Karpas-422 (cell line): Measurements from ENCODE around the gene GNG7. TPM values are rescaled to one million over a fixed set of nuclear protein-coding genes. Genes with fewer than 3 reads are reported as not detected.

Source experiments
- DNase-seq: peaks from one replicate; pipeline ENCODE4 v3.0.0-alpha.2; 2015
- H2AFZ ChIP-seq: fragments of 200-600 bp; sonication (generic); 2 replicates; pipeline ENCODE4 v1.6.1; 2014; ENCODE audit warnings: antibody characterized with exemption, low read length, mixed read lengths
- H3K27ac ChIP-seq: fragments of 200-600 bp; sonication (generic); 2 replicates; pipeline ENCODE4 v1.5.1; 2014; ENCODE audit warnings: mild to moderate bottlenecking, low read length, moderate library complexity
- H3K27me3 ChIP-seq: fragments of 200-600 bp; sonication (generic); 2 replicates; pipeline ENCODE4 v1.6.1; 2014; ENCODE audit warnings: low read length, mixed read lengths
- H3K36me3 ChIP-seq: fragments of 200-600 bp; sonication (generic); 2 replicates; pipeline ENCODE4 v1.6.1; 2014; ENCODE audit warnings: low read length, mixed read lengths; ENCODE audit not compliant: insufficient read depth
- H3K4me1 ChIP-seq: fragments of 200-600 bp; sonication (generic); 2 replicates; pipeline ENCODE4 v1.6.1; 2014; ENCODE audit warnings: mild to moderate bottlenecking, low read length, mixed read lengths
- H3K4me2 ChIP-seq: fragments of 200-600 bp; sonication (generic); 2 replicates; pipeline ENCODE4 v1.6.1; 2014; ENCODE audit warnings: low read length, low read depth, mild to moderate bottlenecking; ENCODE audit not compliant: poor library complexity, severe bottlenecking
- H3K4me3 ChIP-seq: fragments of 200-600 bp; sonication (generic); 2 replicates; pipeline ENCODE4 v1.5.1; 2014; ENCODE audit warnings: mild to moderate bottlenecking, antibody characterized with exemption, low read length, mixed read lengths
- H3K79me2 ChIP-seq: fragments of 200-600 bp; sonication (generic); 2 replicates; pipeline ENCODE4 v1.6.1; 2014; ENCODE audit warnings: mild to moderate bottlenecking, low read length, mixed read lengths
- H3K9ac ChIP-seq: fragments of 200-600 bp; sonication (generic); 2 replicates; pipeline ENCODE4 v1.6.0; 2014; ENCODE audit warnings: low read length
- H3K9me2 ChIP-seq: fragments of 200-600 bp; sonication (generic), shearing (Covaris generic); replicated peaks from 2 replicates; pipeline ENCODE4 v1.6.0; 2014; ENCODE audit warnings: mild to moderate bottlenecking, low read length, moderate library complexity; ENCODE audit not compliant: insufficient read depth
- H3K9me3 ChIP-seq: fragments of 300-700, 200-600 bp; sonication (generic); 2 replicates; pipeline ENCODE4 v1.6.1; 2014; ENCODE audit warnings: low read length, mixed read lengths
- H4K20me1 ChIP-seq: fragments of 200-600 bp; sonication (generic); 2 replicates; pipeline ENCODE4 v1.6.1; 2014; ENCODE audit warnings: mild to moderate bottlenecking, antibody characterized with exemption, low read length, low read depth; ENCODE audit not compliant: insufficient read depth
- total RNA-seq: library from RNA; depleted of rRNA; stranded (reverse); fragments of >200 nt; shearing (Covaris generic); gene quantifications from 2 replicates; pipeline ENCODE4 v1.2.3, GENCODE V29; 2014; ENCODE audit warnings: low replicate concordance

The GNG7 gene
- total RNA-seq, 1 experiment from 2014 or later = 0.19 TPM

GRCh38 chr19:2729943-2730818 is 27.7 kb upstream of the GNG7 start:
- H3K27ac ChIP-seq = no peak overlapping the region
- H3K4me2 ChIP-seq = no peak overlapping the region
- H3K9me3 ChIP-seq = no peaks in the 10 kb centered on the region
- H2AFZ ChIP-seq = no peak overlapping the region
- no peaks in the 10 kb centered on the region for H3K9me2 ChIP-seq
- no peak for DNase-seq
- no peak overlapping the region for H3K9ac ChIP-seq
- H3K27me3 ChIP-seq = no peaks in the 10 kb centered on the region
- H3K4me3 ChIP-seq = no peak overlapping the region
- peaks cover 2% of the 10 kb centered on the region; the same call in 1 of the 2 replicates for H4K20me1 ChIP-seq
- no peaks in the 10 kb centered on the region for H3K4me1 ChIP-seq
- no peaks in the 10 kb centered on the region for H3K79me2 ChIP-seq
- H3K36me3 ChIP-seq = no peaks in the 10 kb centered on the region

- Histone ChIP-seq H3K9me2 (no peaks in the 10 kb centered on the region), H3K27ac (no peak overlapping the region), H3K4me1 (no peaks in the 10 kb centered on the region), H3K79me2 (no peaks in the 10 kb centered on the region), H3K9ac (no peak overlapping the region), H3K36me3 (no peaks in the 10 kb centered on the region), H3K9me3 (no peaks in the 10 kb centered on the region), H2AFZ (no peak overlapping the region), H3K4me2 (no peak overlapping the region), H4K20me1 (no peaks in the 10 kb centered on the region; the same call in 1 of the 2 replicates), H3K27me3 (no peaks in the 10 kb centered on the region), H3K4me3 (no peak overlapping the region)
- DNase-seq = no peak
These were observed 26.4 kb upstream of the GNG7 start for GRCh38 chr19:2728783-2729387.

GRCh38 chr19:2727640-2727944 is 25.1 kb upstream of the GNG7 start:
- H2AFZ ChIP-seq = no peak overlapping the region
- H3K36me3 ChIP-seq = no peaks in the 10 kb centered on the region
- H3K9ac ChIP-seq = no peak overlapping the region
- no peak for DNase-seq
- no peaks in the 10 kb centered on the region for H3K4me1 ChIP-seq
- H3K4me2 ChIP-seq = no peak overlapping the region
- no peaks in the 10 kb centered on the region for H3K9me2 ChIP-seq
- H3K4me3 ChIP-seq = no peak overlapping the region
- no peaks in the 10 kb centered on the region for H3K27me3 ChIP-seq
- no peaks in the 10 kb centered on the region; the same call in 1 of the 2 replicates for H4K20me1 ChIP-seq
- H3K9me3 ChIP-seq = no peaks in the 10 kb centered on the region
- no peak overlapping the region for H3K27ac ChIP-seq
- H3K79me2 ChIP-seq = no peaks in the 10 kb centered on the region

GRCh38 chr19:2726904-2727639 is 24.6 kb upstream of the GNG7 start:
- Histone ChIP-seq H4K20me1 (no peaks in the 10 kb centered on the region; the same call in 1 of the 2 replicates), H3K9me2 (no peaks in the 10 kb centered on the region), H3K9me3 (no peaks in the 10 kb centered on the region), H3K36me3 (no peaks in the 10 kb centered on the region), H3K27ac (no peak overlapping the region), H3K9ac (no peak overlapping the region), H3K4me2 (no peak overlapping the region), H3K4me3 (no peak overlapping the region), H3K4me1 (no peaks in the 10 kb centered on the region), H3K79me2 (no peaks in the 10 kb centered on the region), H2AFZ (no peak overlapping the region), H3K27me3 (no peaks in the 10 kb centered on the region)
- DNase-seq = no peak

- H3K27me3 ChIP-seq = no peaks in the 10 kb centered on the region
- H3K9ac ChIP-seq = no peak overlapping the region
- H3K4me3 ChIP-seq = no peak overlapping the region
- H3K36me3 ChIP-seq = no peaks in the 10 kb centered on the region
- no peaks in the 10 kb centered on the region; the same call in 1 of the 2 replicates for H4K20me1 ChIP-seq
- H3K27ac ChIP-seq = no peak overlapping the region
- no peaks in the 10 kb centered on the region for H3K9me2 ChIP-seq
- H3K4me2 ChIP-seq = no peak overlapping the region
- H3K9me3 ChIP-seq = no peaks in the 10 kb centered on the region
- no peak for DNase-seq
- H3K79me2 ChIP-seq = no peaks in the 10 kb centered on the region
- no peak overlapping the region for H2AFZ ChIP-seq
- no peaks in the 10 kb centered on the region for H3K4me1 ChIP-seq
These were observed 23.8 kb upstream of the GNG7 start for GRCh38 chr19:2726160-2726855.

GRCh38 chr19:2724148-2724557 is 21.7 kb upstream of the GNG7 start:
- Histone ChIP-seq H3K36me3 (no peaks in the 10 kb centered on the region), H3K9me2 (no peaks in the 10 kb centered on the region), H3K79me2 (no peaks in the 10 kb centered on the region), H3K4me2 (no peak overlapping the region), H3K4me1 (no peaks in the 10 kb centered on the region), H3K4me3 (no peak overlapping the region), H3K27ac (no peak overlapping the region), H2AFZ (no peak overlapping the region), H3K27me3 (no peaks in the 10 kb centered on the region), H4K20me1 (no peaks in the 10 kb centered on the region; the same call in 1 of the 2 replicates), H3K9me3 (no peaks in the 10 kb centered on the region), H3K9ac (no peak overlapping the region)
- no peak for DNase-seq

- H3K9me2 ChIP-seq = no peaks in the 10 kb centered on the region
- H3K4me1 ChIP-seq = no peaks in the 10 kb centered on the region
- no peak overlapping the region for H3K9ac ChIP-seq
- H2AFZ ChIP-seq = no peak overlapping the region
- H3K79me2 ChIP-seq = no peaks in the 10 kb centered on the region
- no peaks in the 10 kb centered on the region for H3K36me3 ChIP-seq
- H3K4me2 ChIP-seq = no peak overlapping the region
- no peaks in the 10 kb centered on the region for H3K27me3 ChIP-seq
- H4K20me1 ChIP-seq = no peaks in the 10 kb centered on the region; the same call in 1 of the 2 replicates
- H3K9me3 ChIP-seq = no peaks in the 10 kb centered on the region
- DNase-seq = no peak
- no peak overlapping the region for H3K4me3 ChIP-seq
- no peak overlapping the region for H3K27ac ChIP-seq
These were observed 21.3 kb upstream of the GNG7 start for GRCh38 chr19:2723747-2724146.

- Histone ChIP-seq H3K9ac (no peak overlapping the region), H3K27ac (no peak overlapping the region), H4K20me1 (no peaks in the 10 kb centered on the region; the same call in 1 of the 2 replicates), H3K79me2 (no peaks in the 10 kb centered on the region), H3K9me3 (no peaks in the 10 kb centered on the region), H3K4me2 (no peak overlapping the region), H3K27me3 (no peaks in the 10 kb centered on the region), H3K4me3 (no peak overlapping the region), H3K9me2 (no peaks in the 10 kb centered on the region), H3K4me1 (no peaks in the 10 kb centered on the region), H3K36me3 (no peaks in the 10 kb centered on the region), H2AFZ (no peak overlapping the region)
- no peak for DNase-seq
These were observed 20.8 kb upstream of the GNG7 start for GRCh38 chr19:2723345-2723715.
